NCI-H1105 (cell line): ENCODE results near the gene UGT1A3.

ENCODE experiments used
- DNase-seq: peaks from one replicate; lab custom pipeline; 2025; lab: John Stamatoyannopoulos, UW

UGT1A3 gene

DNA sequence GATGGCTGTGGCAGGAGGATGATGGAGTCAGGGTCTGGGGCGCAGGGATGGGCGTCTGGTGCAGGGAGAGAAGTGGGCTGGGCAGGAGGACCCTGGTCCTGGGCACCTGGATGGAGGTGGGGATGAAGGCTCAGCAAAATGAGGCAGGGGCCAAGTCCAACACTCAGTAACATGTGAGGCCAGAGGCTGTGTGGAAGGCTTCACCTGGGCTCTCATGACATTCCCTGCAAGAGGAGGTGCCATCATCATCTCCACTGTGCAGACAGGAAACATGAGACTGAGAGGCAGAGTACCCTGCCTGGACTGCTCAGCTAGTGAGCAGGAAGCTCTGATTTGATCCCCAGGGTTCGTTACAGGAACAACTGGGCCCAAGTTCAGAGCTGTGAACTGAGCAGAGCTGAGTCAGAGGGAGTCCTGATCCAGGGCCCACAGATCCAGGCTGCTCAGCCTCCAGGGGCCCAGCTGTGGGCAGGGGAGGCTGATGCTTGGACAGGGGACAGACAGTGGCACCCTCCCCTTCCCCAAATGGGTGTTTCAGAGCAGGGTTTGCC is 88.6 kb downstream of the UGT1A3 start:
- no peak for DNase-seq

DNA sequence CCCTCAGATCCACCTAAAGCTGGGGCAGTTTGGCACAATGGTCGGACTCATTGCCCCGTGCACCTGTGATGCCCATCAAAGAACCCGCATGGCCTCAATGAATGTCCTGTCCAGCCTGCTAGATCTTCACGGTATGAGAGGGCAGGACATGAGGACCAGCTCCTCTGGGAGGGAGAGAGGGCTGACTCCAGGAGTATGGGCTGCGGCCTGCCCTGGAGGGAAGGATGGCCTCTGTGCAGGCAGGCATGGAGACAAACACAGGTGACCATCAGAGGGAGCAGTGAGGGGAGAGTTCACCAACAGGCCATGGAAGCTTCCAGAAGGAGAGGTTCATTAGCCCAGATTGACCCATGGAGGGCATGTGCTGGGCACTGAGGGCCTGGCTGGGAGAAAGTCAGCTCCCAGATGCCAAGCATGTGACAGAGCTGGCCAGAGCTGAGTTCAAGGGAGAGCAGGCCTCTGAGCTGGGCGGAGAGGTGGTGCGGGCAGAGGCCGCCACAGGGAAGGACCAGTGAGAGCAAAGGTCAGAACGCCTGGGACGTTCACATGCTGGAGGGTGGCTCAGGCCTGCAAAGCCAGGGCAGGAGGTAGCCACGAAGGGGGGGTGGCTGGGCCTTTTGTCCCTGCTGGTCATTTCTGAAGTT is 89.3 kb downstream of the UGT1A3 start:
- no peak for DNase-seq

- no peak for DNase-seq
These were observed 90.1 kb downstream of the UGT1A3 start for GRCh38 chr2:233818639-233819621.

- DNase-seq, result no peak
These were observed 91.3 kb downstream of the UGT1A3 start for GRCh38 chr2:233819884-233820773.

DNA sequence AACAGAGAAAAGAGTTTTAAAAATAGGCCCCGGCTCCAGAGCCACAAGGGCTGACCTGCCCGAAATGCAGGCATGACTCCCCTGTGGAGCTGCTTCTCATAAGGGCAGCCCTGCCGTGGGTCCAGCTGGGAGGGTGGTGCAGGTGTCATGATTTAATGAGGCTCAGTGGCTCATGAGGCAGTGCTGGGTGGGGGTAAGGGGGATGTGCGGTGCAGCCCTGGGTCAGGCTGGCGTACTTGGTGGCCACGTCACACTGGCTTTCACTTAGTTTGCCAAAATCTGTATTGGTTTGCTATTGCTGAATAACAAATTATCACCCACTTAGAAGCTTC is 91.9 kb downstream of the UGT1A3 start:
- no peak for DNase-seq

DNA sequence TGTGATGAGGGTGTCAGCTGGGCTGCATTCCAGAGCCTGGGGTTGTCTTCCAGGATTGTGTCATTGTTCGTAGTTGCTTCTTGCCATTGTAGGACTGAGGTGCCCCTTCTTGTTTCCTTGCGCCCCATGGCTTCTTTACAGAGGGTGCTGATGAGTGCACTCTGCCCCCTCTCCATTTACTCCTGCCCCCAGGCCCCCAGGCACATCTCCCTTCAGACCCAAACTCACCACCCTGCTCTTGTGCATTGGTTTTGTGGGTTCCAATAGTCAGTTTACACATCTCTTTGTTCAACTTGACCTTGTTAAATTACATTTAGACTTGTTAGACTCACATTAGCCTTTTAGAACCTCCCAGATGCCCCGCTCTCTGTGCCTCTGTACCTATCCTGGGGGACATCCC is 92.4 kb downstream of the UGT1A3 start:
- no peak for DNase-seq

DNA sequence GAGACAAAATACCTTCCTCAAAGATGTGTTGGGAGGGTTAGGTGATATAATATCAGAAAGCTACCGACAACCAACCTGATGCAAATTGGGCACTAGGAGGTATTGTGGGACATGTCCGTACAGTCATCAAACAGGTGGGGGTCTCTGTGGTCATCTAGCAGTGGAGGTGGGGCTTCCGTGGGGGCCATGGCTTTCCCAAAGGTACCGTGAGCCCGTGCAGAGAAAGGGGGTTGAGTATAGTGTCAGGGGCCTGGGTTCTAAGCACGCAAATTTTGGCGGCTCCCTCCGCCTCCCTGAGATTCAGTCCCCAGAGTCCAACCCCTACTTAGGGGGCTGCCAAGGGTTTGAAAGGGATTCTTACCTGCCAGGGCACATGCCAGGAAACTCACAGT is 92.9 kb downstream of the UGT1A3 start:
- no peak for DNase-seq

GRCh38 chr2:233822101-233822771 is 93.4 kb downstream of the UGT1A3 start:
- DNase-seq, result no peak
